Femur (tissue), 1 donor: ENCODE measurements around the gene TMEM117.
"Not testable (repeated sequence)": the region's sequence is repeated elsewhere in the genome, so short reads cannot be mapped to it uniquely, and the experiment has no call there.

Experiments
- DNase-seq: peaks from one replicate; pipeline ENCODE4 v3.0.0-alpha.2; 2017

The TMEM117 gene

GRCh38 chr12:44317651-44318126 lies 481.8 kb downstream of the TMEM117 start:
- DNase-seq = no peak

GRCh38 chr12:44331269-44331668 lies 495.4 kb downstream of the TMEM117 start:
- no peak for DNase-seq

GRCh38 chr12:44334347-44334746 lies 498.5 kb downstream of the TMEM117 start:
- DNase-seq = no peak

- DNase-seq = no peak
Observed at GRCh38 chr12:44335030-44335429, 499.1 kb downstream of the TMEM117 start.

- DNase-seq = no peak
Observed at GRCh38 chr12:44336577-44336976, 500.7 kb downstream of the TMEM117 start.

- DNase-seq = no peak
Observed at GRCh38 chr12:44342371-44342770, 506.5 kb downstream of the TMEM117 start.

- DNase-seq = no peak
Observed at GRCh38 chr12:44347145-44347544, 511.3 kb downstream of the TMEM117 start.

- DNase-seq = no peak
Observed at GRCh38 chr12:44357494-44357893, 521.6 kb downstream of the TMEM117 start.

GRCh38 chr12:44358636-44359035 lies 522.8 kb downstream of the TMEM117 start:
- DNase-seq = no peak

- DNase-seq = no peak
Observed at GRCh38 chr12:44362947-44363346, 527.1 kb downstream of the TMEM117 start.

GRCh38 chr12:44367136-44367535 lies 531.3 kb downstream of the TMEM117 start:
- no peak for DNase-seq

GRCh38 chr12:44367916-44368315 lies 532.0 kb downstream of the TMEM117 start:
- DNase-seq = no peak

GRCh38 chr12:44369998-44370397 lies 534.1 kb downstream of the TMEM117 start:
- DNase-seq = no peak

- no peak for DNase-seq
Observed at GRCh38 chr12:44370982-44371381, 535.1 kb downstream of the TMEM117 start.

GRCh38 chr12:44372259-44372658 lies 536.4 kb downstream of the TMEM117 start:
- DNase-seq = no peak

- DNase-seq = no peak
Observed at GRCh38 chr12:44375694-44376093, 539.8 kb downstream of the TMEM117 start.

GRCh38 chr12:44377443-44378187 lies 541.7 kb downstream of the TMEM117 start:
- DNase-seq = no peak

- not testable (repeated sequence) for DNase-seq
Observed at GRCh38 chr12:44379113-44379512, 543.2 kb downstream of the TMEM117 start.

- DNase-seq = no peak
Observed at GRCh38 chr12:44379831-44380230, 544.0 kb downstream of the TMEM117 start.

GRCh38 chr12:44380861-44381260 lies 545.0 kb downstream of the TMEM117 start:
- no peak for DNase-seq

GRCh38 chr12:44381341-44381740 lies 545.5 kb downstream of the TMEM117 start:
- no peak for DNase-seq

- no peak for DNase-seq
Observed at GRCh38 chr12:44384136-44384535, 548.3 kb downstream of the TMEM117 start.

GRCh38 chr12:44385964-44386363 lies 550.1 kb downstream of the TMEM117 start:
- DNase-seq = no peak

- no peak for DNase-seq
Observed at GRCh38 chr12:44387581-44387980, 551.7 kb downstream of the TMEM117 start.

- DNase-seq = no peak
Observed at GRCh38 chr12:44389038-44389437, 553.2 kb downstream of the TMEM117 start.
